ENCODE data around the gene TTC34. TPM values are rescaled to one million over a fixed set of nuclear protein-coding genes. Genes with fewer than 3 reads are reported as not detected.
"Not testable (repeated sequence)": the region's sequence is repeated elsewhere in the genome, so short reads cannot be mapped to it uniquely, and the experiment has no call there.

TTC34 gene
- total RNA-seq, 1 experiment from 2014 or later: 1.7 TPM

DNA sequence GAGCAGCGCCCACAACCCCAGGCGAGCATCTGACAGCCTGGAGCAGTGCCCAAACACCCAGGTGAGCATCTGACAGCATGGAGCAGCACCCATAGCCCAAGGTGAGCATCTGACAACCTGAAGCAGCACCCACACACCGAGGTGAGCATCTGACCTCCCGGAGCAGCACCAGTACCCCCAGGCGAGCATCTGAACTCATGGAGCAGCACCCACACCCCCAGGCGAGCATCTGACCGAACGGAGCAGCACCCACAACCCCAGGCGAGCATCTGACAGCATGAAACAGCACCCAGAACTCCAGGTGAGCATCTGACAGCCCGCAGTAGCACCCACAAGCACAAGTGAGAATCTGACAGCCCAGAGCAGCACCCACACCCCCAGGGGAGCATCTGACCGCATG lies 129.8 kb downstream of the TTC34 start:
- H3K9me3 ChIP-seq (ENCODE audit: insufficient read depth, low read depth); H4K20me1 ChIP-seq (ENCODE audit: insufficient read depth); H3K27me3 ChIP-seq (ENCODE audit: insufficient read depth, low read depth); H2AFZ ChIP-seq; H3F3A ChIP-seq (ENCODE audit: insufficient read depth, low read depth); H3K4me3 ChIP-seq; H3K27ac ChIP-seq; H3K36me3 ChIP-seq (ENCODE audit: low read depth); POLR2A ChIA-PET (ENCODE audit: unreplicated experiment); H3K79me2 ChIP-seq (ENCODE audit: low read depth); H3K4me2 ChIP-seq; H3K9me2 ChIP-seq (ENCODE audit: insufficient read depth); H3K4me1 ChIP-seq (replicated peaks; ENCODE audit: insufficient read depth); intact Hi-C loops (cut with micrococcal nuclease; ENCODE audit: unreplicated experiment); CTCF ChIA-PET; BruUV-seq (replicated peaks); DNase-seq: not testable (repeated sequence)

- H3K27me3 ChIP-seq (ENCODE audit: insufficient read depth, low read depth); H3K9me3 ChIP-seq (ENCODE audit: insufficient read depth, low read depth); H3K27ac ChIP-seq; POLR2A ChIA-PET (ENCODE audit: unreplicated experiment); H3K36me3 ChIP-seq (ENCODE audit: low read depth); H3K4me2 ChIP-seq; CTCF ChIA-PET; H3K4me3 ChIP-seq; H3K79me2 ChIP-seq (ENCODE audit: low read depth); H4K20me1 ChIP-seq (ENCODE audit: insufficient read depth); H3K4me1 ChIP-seq (replicated peaks; ENCODE audit: insufficient read depth); DNase-seq; H3K9me2 ChIP-seq (ENCODE audit: insufficient read depth); BruUV-seq (replicated peaks); H3F3A ChIP-seq (ENCODE audit: insufficient read depth, low read depth); intact Hi-C loops (cut with micrococcal nuclease; ENCODE audit: unreplicated experiment); H2AFZ ChIP-seq: not testable (repeated sequence)
Measured at GRCh38 chr1:2659806-2660205, 141.7 kb downstream of the TTC34 start.

GRCh38 chr1:2657909-2658308 lies 143.6 kb downstream of the TTC34 start:
- intact Hi-C loops (cut with micrococcal nuclease; ENCODE audit: unreplicated experiment); H3K36me3 ChIP-seq (ENCODE audit: low read depth); H4K20me1 ChIP-seq (ENCODE audit: insufficient read depth); DNase-seq; H3K9me2 ChIP-seq (ENCODE audit: insufficient read depth); H2AFZ ChIP-seq; BruUV-seq (replicated peaks); H3K4me2 ChIP-seq; H3K27ac ChIP-seq; POLR2A ChIA-PET (ENCODE audit: unreplicated experiment); H3K4me1 ChIP-seq (replicated peaks; ENCODE audit: insufficient read depth); H3F3A ChIP-seq (ENCODE audit: insufficient read depth, low read depth); H3K79me2 ChIP-seq (ENCODE audit: low read depth); H3K9me3 ChIP-seq (ENCODE audit: insufficient read depth, low read depth); H3K4me3 ChIP-seq; CTCF ChIA-PET: not testable (repeated sequence)
- H3K27me3 ChIP-seq (ENCODE audit: insufficient read depth, low read depth): peaks cover 28% of the 10 kb centered on the region

- H3K4me2 ChIP-seq; H3K79me2 ChIP-seq (ENCODE audit: low read depth); POLR2A ChIA-PET (ENCODE audit: unreplicated experiment); BruUV-seq (replicated peaks); H3K4me3 ChIP-seq; CTCF ChIA-PET; H3F3A ChIP-seq (ENCODE audit: insufficient read depth, low read depth); H4K20me1 ChIP-seq (ENCODE audit: insufficient read depth); intact Hi-C loops (cut with micrococcal nuclease; ENCODE audit: unreplicated experiment); H3K9me3 ChIP-seq (ENCODE audit: insufficient read depth, low read depth); DNase-seq; H3K9me2 ChIP-seq (ENCODE audit: insufficient read depth); H3K36me3 ChIP-seq (ENCODE audit: low read depth); H3K4me1 ChIP-seq (replicated peaks; ENCODE audit: insufficient read depth); H3K27ac ChIP-seq; H2AFZ ChIP-seq: not testable (repeated sequence)
- H3K27me3 ChIP-seq (ENCODE audit: insufficient read depth, low read depth): peaks cover 35% of the 10 kb centered on the region
Measured at GRCh38 chr1:2657124-2657523, 144.4 kb downstream of the TTC34 start.

DNA sequence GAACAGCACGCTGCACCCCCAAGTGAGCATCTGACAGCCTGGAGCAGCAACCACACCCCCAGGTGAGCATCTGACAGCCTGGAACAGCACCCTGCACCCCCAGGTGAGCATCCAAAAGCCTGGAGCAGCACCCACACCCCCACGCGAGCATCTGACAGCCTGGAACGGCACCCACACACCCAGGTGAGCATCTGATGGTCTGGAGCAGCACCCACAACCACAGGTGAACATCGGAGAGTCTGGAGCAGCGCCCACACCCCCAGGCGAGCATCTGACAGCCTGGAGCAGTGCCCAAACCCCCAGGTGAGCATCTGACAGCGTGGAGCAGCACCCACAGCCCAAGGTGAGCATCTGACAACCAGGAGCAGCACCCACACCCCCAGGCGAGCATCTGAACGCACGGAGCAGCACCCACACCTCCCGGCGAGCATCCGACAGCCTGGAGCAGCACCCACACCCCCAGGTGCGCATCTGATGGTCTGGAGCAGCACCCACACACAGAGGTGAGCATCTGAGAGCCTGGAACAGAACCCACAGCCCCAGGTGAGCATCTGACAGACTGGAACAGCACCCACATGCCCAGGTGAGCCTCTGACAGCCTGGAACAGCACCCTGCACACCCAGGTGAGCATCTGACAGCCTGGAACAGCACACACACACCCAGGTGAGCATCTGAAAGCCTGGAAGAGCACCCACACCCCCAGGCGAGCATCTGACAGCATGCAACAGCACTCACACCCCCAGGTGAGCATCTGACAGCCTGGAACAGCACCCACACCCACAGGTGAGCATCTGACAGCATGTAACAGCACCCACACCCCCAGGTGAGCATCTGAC lies 145.7 kb downstream of the TTC34 start:
- H3K79me2 ChIP-seq (ENCODE audit: low read depth); DNase-seq; POLR2A ChIA-PET (ENCODE audit: unreplicated experiment); H3K36me3 ChIP-seq (ENCODE audit: low read depth); H3K4me1 ChIP-seq (replicated peaks; ENCODE audit: insufficient read depth); H3F3A ChIP-seq (ENCODE audit: insufficient read depth, low read depth); H2AFZ ChIP-seq; BruUV-seq (replicated peaks); H4K20me1 ChIP-seq (ENCODE audit: insufficient read depth); CTCF ChIA-PET; H3K9me3 ChIP-seq (ENCODE audit: insufficient read depth, low read depth); H3K4me2 ChIP-seq; intact Hi-C loops (cut with micrococcal nuclease; ENCODE audit: unreplicated experiment); H3K27ac ChIP-seq; H3K4me3 ChIP-seq; H3K9me2 ChIP-seq (ENCODE audit: insufficient read depth): not testable (repeated sequence)
- peaks cover 45% of the 10 kb centered on the region for H3K27me3 ChIP-seq (ENCODE audit: insufficient read depth, low read depth)

- H2AFZ ChIP-seq; intact Hi-C loops (cut with micrococcal nuclease; ENCODE audit: unreplicated experiment); H3K27ac ChIP-seq; H4K20me1 ChIP-seq (ENCODE audit: insufficient read depth); H3K9me2 ChIP-seq (ENCODE audit: insufficient read depth); H3F3A ChIP-seq (ENCODE audit: insufficient read depth, low read depth); H3K4me3 ChIP-seq; H3K4me1 ChIP-seq (replicated peaks; ENCODE audit: insufficient read depth); H3K79me2 ChIP-seq (ENCODE audit: low read depth); CTCF ChIA-PET; H3K9me3 ChIP-seq (ENCODE audit: insufficient read depth, low read depth); BruUV-seq (replicated peaks); H3K4me2 ChIP-seq; POLR2A ChIA-PET (ENCODE audit: unreplicated experiment); H3K36me3 ChIP-seq (ENCODE audit: low read depth); DNase-seq: not testable (repeated sequence)
- H3K27me3 ChIP-seq (ENCODE audit: insufficient read depth, low read depth): peaks cover 58% of the 10 kb centered on the region
Measured at GRCh38 chr1:2654443-2654948, 147.0 kb downstream of the TTC34 start.

GRCh38 chr1:2653741-2654442 lies 147.6 kb downstream of the TTC34 start:
- H3F3A ChIP-seq (ENCODE audit: insufficient read depth, low read depth); H3K27ac ChIP-seq; H3K79me2 ChIP-seq (ENCODE audit: low read depth); H3K9me3 ChIP-seq (ENCODE audit: insufficient read depth, low read depth); CTCF ChIA-PET; POLR2A ChIA-PET (ENCODE audit: unreplicated experiment); H3K36me3 ChIP-seq (ENCODE audit: low read depth); H3K4me1 ChIP-seq (replicated peaks; ENCODE audit: insufficient read depth); H3K9me2 ChIP-seq (ENCODE audit: insufficient read depth); H2AFZ ChIP-seq; H3K4me2 ChIP-seq; H4K20me1 ChIP-seq (ENCODE audit: insufficient read depth); BruUV-seq (replicated peaks); intact Hi-C loops (cut with micrococcal nuclease; ENCODE audit: unreplicated experiment); H3K4me3 ChIP-seq: not testable (repeated sequence)
- DNase-seq: peak in 1 of 2 experiments; percentile 40
- peaks cover 64% of the 10 kb centered on the region for H3K27me3 ChIP-seq (ENCODE audit: insufficient read depth, low read depth)

Measured in PC-9 (cell line).